HG02943 (cell line): Measurements from ENCODE around the gene LEMD2.

Experiments used
- ATAC-seq: cut with Tn5 transposase; IDR thresholded peaks from one replicate; pipeline ENCODE4 v1.9.1; 2021; ENCODE audit warnings: mild to moderate bottlenecking, low read depth, moderate library complexity; ENCODE audit not compliant: unreplicated experiment

LEMD2 gene

GRCh38 chr6:33725222-33725621, 63.7 kb downstream of the LEMD2 start:
- ATAC-seq: no peak

DNA sequence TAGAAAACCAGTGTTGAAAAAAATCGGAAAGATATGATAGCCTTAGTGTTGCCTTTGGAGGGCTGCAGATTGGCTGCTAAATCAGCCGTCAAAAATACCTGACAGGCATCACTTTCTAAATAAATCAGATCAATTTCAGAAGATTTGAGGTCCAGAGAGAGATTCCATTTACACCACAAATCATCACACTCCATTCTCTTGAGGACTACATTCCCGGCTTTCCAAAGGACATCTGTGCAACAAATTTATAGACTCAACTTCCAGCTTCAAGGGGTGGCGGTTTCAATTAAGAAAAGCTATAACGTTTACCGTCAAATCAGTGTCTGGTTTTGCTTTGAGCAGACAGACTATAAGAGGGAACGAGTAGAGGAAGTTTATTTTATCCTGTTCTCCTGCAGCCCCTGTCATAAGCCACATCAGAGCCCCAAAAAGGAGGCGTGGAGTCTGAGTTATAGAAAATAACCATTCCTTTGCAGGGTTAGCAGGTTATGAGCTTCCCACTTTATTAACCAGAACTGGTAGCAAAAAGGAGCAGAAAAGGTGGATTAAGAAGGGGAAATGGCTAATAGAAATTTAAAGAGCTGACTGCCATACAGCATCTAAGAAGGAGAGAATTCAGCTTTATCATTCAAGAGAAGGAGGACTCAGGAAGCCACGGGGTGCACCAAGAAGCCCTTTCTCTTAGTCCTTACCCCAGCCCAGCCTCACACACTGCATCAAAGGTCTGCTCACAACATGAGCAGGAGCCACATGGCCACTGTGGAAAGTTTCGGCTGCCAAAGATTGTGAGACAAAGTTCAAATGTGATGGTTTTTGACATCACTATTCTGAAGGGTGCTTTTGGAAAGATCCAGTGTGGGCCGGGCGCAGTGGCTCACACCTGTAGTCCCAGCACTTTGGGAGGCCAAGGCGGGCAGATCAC, 64.6 kb downstream of the LEMD2 start:
- ATAC-seq: no peak

DNA sequence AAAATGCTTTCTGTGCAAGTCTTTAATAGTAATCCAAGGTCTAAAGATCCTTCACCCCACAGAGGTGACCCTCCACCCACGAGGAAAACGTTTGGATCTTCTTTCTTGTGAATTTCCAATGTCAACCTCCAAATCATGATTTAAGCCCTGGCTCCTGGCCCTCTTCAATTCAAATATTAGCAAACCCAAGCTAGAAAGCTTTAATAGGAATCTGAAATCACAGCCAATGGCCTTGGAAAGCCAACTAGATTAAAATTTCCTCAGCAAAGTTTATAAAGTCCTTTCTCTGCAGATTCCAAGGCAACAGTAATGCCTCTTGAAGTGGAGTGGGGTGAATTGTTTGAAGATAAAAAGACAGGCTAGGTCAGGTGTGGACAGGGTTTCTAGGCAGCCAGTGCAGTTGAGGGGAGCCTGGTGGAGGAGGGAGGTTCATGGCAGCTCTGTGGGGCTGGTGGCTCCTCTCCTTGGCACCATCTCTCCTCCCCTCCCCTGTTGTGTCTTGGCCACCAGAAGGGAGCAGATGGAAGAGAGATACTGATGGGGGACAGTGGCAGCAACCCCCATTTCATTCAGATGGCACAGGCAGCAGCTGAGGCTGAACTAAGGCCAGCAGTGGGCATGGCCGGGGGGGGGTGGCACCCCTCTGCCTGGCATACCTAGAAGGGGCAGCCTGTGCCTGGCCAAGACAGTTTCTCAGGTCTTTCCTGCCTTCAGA, 65.4 kb downstream of the LEMD2 start:
- ATAC-seq: no peak

GRCh38 chr6:33722103-33722623, 66.8 kb downstream of the LEMD2 start:
- no peak for ATAC-seq

- ATAC-seq: no peak
Observed at GRCh38 chr6:33721508-33721907, 67.4 kb downstream of the LEMD2 start.
